ENCODE measurements around the gene TRIM15. TPM values are rescaled to one million over a fixed set of nuclear protein-coding genes. Genes with fewer than 3 reads are reported as not detected.

The TRIM15 gene
- total RNA-seq, 1 donor = not detected

GRCh38 chr6:30156774-30157173 is 6.6 kb upstream of the TRIM15 start:
- TF ChIP-seq CTCF (IDR thresholded peaks at IDR 0.05; ENCODE audit: insufficient read depth, low read depth, low read length) = no peak
- no peak overlapping the region for H3K4me3 ChIP-seq (ENCODE audit: low read depth, low read length)
- DNase-seq (ENCODE audit: low read depth) = no peak

GRCh38 chr6:30157581-30157980 is 5.8 kb upstream of the TRIM15 start:
- DNase-seq (ENCODE audit: low read depth) = no peak
- TF ChIP-seq CTCF (IDR thresholded peaks at IDR 0.05; ENCODE audit: insufficient read depth, low read depth, low read length) = no peak
- H3K4me3 ChIP-seq (ENCODE audit: low read depth, low read length) = no peak overlapping the region

GRCh38 chr6:30157999-30158398 is 5.3 kb upstream of the TRIM15 start:
- DNase-seq (ENCODE audit: low read depth) = no peak
- TF ChIP-seq CTCF (IDR thresholded peaks at IDR 0.05; ENCODE audit: insufficient read depth, low read depth, low read length) = no peak
- H3K4me3 ChIP-seq (ENCODE audit: low read depth, low read length) = no peak overlapping the region

- TF ChIP-seq CTCF (IDR thresholded peaks at IDR 0.05; ENCODE audit: insufficient read depth, low read depth, low read length) = no peak
- DNase-seq (ENCODE audit: low read depth) = no peak
Observed at GRCh38 chr6:30158475-30159040, 4.8 kb upstream of the TRIM15 start.

GRCh38 chr6:30160008-30160784 is 3.1 kb upstream of the TRIM15 start:
- TF ChIP-seq CTCF (IDR thresholded peaks at IDR 0.05; ENCODE audit: insufficient read depth, low read depth, low read length) = no peak
- DNase-seq (ENCODE audit: low read depth) = no peak

More at GRCh38 chr6:30158475-30159040, 4.8 kb upstream of the TRIM15 start:
- H3K4me3 ChIP-seq (ENCODE audit: low read depth, low read length) = no peak overlapping the region

GRCh38 chr6:30160785-30161531 is 2.4 kb upstream of the TRIM15 start, which contains the start of gene TRIM10:
TRIM10 (minus strand) TSS chr6:30161211; CDS start chr6:30160858, 353 bp downstream.
- TF ChIP-seq CTCF (IDR thresholded peaks at IDR 0.05; ENCODE audit: insufficient read depth, low read depth, low read length) = no peak
- no peak within 1 kb of the TSS for H3K4me3 ChIP-seq (ENCODE audit: low read depth, low read length)
- DNase-seq (ENCODE audit: low read depth) = no peak

More at GRCh38 chr6:30160008-30160784, 3.1 kb upstream of the TRIM15 start:
- no peak overlapping the region for H3K4me3 ChIP-seq (ENCODE audit: low read depth, low read length)

Measured in fibroblast of villous mesenchyme (primary cell).